Measurements from ENCODE around the gene CDKL2. TPM values are rescaled to one million over a fixed set of nuclear protein-coding genes. Genes with fewer than 3 reads are reported as not detected.

Gene CDKL2
- total and polyA plus RNA-seq, 2 of the 4 experiments (the other 2 are of a cell fraction) = 0.09 to 0.18 TPM

GRCh38 chr4:75660491-75660890 lies 30.2 kb upstream of the CDKL2 start:
- H2AFZ ChIP-seq (replicated peaks; ENCODE audit: low read length, poor library complexity) = no peak overlapping the region
- no peaks in the 10 kb centered on the region for H3K9me3 ChIP-seq (ENCODE audit: control insufficient read depth, insufficient read depth, low read length)
- peaks cover 15 to 63% of the 10 kb centered on the region in 2 experiments for H3K79me1 ChIP-seq (ENCODE audit: low read depth in 1 of 2, low read length in 2 of 2)
- ATAC-seq (ENCODE audit: low read depth) (no peak), DNase-seq (no peak)
- no peak overlapping the region for H4K5ac ChIP-seq (ENCODE audit: low read depth, low read length)
- no peak overlapping the region for H2BK15ac ChIP-seq (ENCODE audit: low read depth, low read length)
- H3K4ac ChIP-seq (ENCODE audit: low read depth, low read length) = no peak overlapping the region
- H3K9ac ChIP-seq (ENCODE audit: low read depth, low read length) = no peak overlapping the region
- H3K9me1 ChIP-seq (ENCODE audit: insufficient read depth, low read length) = peaks cover 7% of the 10 kb centered on the region; the same call in 1 of the 2 replicates
- no peak overlapping the region for H4K8ac ChIP-seq (ENCODE audit: low read depth in 2 of 2, low read length in 2 of 2)
- no peaks in the 10 kb centered on the region for H3K4me1 ChIP-seq (ENCODE audit: control insufficient read depth, insufficient read depth, low read length)
- TF ChIP-seq CEBPB (IDR thresholded peaks at IDR 0.05; ENCODE audit: low read depth, low read length) (no peak), RCOR1 (IDR thresholded peaks at IDR 0.05; ENCODE audit: insufficient replicate concordance, low read length) (no peak), RFX5 (IDR thresholded peaks at IDR 0.05; ENCODE audit: low read depth, low read length) (no peak), MAFK (IDR thresholded peaks at IDR 0.05; ENCODE audit: low read depth, low read length) (no peak), SMC3 (IDR thresholded peaks at IDR 0.05; ENCODE audit: low read depth, low read length) (no peak)
- H2AK5ac ChIP-seq (ENCODE audit: low read depth, low read length) = no peak overlapping the region
- no peak overlapping the region for H3K14ac ChIP-seq (replicated peaks; ENCODE audit: low read depth, low read length)
- no peak overlapping the region for H3K18ac ChIP-seq (ENCODE audit: low read depth, low read length)
- H4K91ac ChIP-seq (ENCODE audit: insufficient read depth, low read depth, low read length) = no peak overlapping the region
- in situ Hi-C loops (cut with MboI; ENCODE audit: low sequenced_read_pairs) = no loop called here
- POLR2A ChIA-PET (ENCODE audit: unreplicated experiment) = no interaction called here
- H3K36me3 ChIP-seq (ENCODE audit: control insufficient read depth, insufficient read depth, low read length) = peaks cover 14% of the 10 kb centered on the region
- CTCF ChIA-PET = no interaction called here
- H3K27ac ChIP-seq (ENCODE audit: insufficient read depth, low read length) = no peak overlapping the region
- no peak overlapping the region for H2BK5ac ChIP-seq (ENCODE audit: low read depth, low read length, poor library complexity, severe bottlenecking)
- no peak overlapping the region for H3K23ac ChIP-seq (ENCODE audit: low read depth, low read length)
- WGBS, 2 experiments (ENCODE audit: extremely low coverage in 2 of 2, insufficient read length in 1 of 2) = no CpG with 5 or more reads among the region's 2 CpGs
- H3K4me2 ChIP-seq (ENCODE audit: low read depth, low read length) = no peak overlapping the region; the same call in 1 of the 2 replicates
- no peak overlapping the region for H3K56ac ChIP-seq (ENCODE audit: extremely low read depth, insufficient read depth, low read length)
- peaks cover 51% of the 10 kb centered on the region for H4K20me1 ChIP-seq (ENCODE audit: insufficient read depth, low read length)
- H3K4me3 ChIP-seq (ENCODE audit: insufficient read depth, low read depth, low read length) = no peak overlapping the region
- no peak overlapping the region for H2BK120ac ChIP-seq (ENCODE audit: low read depth, low read length)
- no peak overlapping the region for H2AK9ac ChIP-seq (replicated peaks; ENCODE audit: low read depth, low read length, poor library complexity)
- BruUV-seq (replicated peaks) = no TSS peak
- H2BK20ac ChIP-seq (ENCODE audit: low read depth, low read length) = no peak overlapping the region
- intact Hi-C loops (cut with micrococcal nuclease) = no loop called here
- no peaks in the 10 kb centered on the region for H3K27me3 ChIP-seq (ENCODE audit: control insufficient read depth, insufficient read depth, low read length)
- dilution Hi-C loops (cut with HindIII; ENCODE audit: low sequenced_read_pairs, unreplicated experiment) = no loop called here

All from IMR-90 (cell line).